HG02943 (cell line): ENCODE measurements around the gene CDK15.
"Not testable (repeated sequence)": the region's sequence is repeated elsewhere in the genome, so short reads cannot be mapped to it uniquely, and the experiment has no call there.

ENCODE experiments used
- ATAC-seq: cut with Tn5 transposase; IDR thresholded peaks from one replicate; pipeline ENCODE4 v1.9.1; 2021; ENCODE audit warnings: mild to moderate bottlenecking, low read depth, moderate library complexity; ENCODE audit not compliant: unreplicated experiment

CDK15 gene

DNA sequence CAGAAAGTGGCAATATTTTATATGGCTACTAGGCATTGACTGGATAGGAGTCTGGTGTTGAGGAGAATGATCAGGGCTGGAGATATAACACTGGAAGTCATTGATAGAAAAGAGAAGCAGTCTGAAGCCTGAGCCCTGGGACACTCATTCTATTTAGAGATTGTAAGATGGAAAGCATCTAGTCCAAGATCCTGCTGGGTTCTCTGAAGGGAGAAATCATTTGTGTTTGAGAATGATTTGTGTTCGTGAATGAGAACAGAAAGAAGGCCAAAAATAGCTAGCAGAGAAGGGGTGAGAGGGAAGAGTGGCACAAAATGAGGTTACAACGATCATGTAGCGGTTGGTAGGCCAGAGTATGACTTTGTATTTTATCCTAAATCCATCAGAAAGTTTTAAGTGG, 18.0 kb upstream of the CDK15 start:
- no peak for ATAC-seq

DNA sequence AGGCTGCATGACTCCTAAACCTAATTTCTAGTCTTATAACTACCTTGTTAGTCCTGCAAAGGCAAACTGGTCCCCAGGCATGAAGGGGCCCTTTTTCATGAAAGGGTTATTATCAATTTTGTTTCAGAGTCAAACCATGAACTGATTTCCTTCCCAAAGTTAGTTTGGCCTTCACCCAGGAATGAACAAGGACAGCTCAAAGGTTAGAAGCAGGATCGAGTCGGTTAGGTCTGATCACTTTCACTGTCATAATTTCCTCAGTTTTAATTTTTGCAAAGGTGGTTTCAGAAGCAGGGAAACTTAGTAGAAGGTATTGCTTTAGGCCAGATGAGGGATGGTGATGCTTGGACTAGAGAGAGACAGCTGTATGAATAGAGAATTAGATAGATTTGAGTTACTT, 16.9 kb upstream of the CDK15 start:
- no peak for ATAC-seq

DNA sequence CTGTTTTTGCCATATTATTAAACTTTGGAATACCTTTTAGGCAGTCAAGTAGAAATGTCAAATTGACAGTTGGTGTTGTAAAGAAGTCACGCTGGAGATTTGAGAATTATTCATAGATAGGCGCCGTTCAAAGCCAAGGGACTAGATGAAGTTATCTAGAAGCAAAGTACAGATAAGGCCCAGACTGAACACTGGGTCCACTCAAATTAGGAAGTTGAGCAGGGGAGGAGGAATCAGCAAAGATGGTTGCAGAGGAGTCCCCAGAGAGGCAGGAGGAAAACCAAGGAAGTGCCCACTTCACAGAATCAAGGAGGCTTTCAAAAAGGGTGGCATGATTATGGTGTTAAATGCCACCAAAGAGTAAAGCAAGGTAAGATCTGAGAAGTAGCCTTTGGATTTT, 16.0 kb upstream of the CDK15 start:
- ATAC-seq: no peak

DNA sequence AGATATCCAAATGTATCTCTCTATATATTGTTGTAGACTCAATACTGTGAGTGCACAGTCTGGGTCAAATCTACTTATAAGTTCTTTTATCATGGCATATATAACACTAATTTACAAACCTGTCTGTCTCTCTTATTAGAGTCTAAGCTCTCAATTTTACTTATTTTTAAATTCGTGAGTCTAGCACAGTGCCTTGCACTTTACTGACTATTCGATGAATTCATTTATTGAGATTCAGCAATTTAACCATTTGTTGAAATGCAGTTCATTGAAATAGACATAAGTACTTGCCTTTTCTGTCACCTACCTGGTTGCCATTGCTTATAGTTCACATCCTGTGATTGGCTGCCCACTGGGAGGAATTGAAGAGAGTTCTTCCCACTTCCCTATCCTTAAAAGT, 15.3 kb upstream of the CDK15 start:
- no peak for ATAC-seq

DNA sequence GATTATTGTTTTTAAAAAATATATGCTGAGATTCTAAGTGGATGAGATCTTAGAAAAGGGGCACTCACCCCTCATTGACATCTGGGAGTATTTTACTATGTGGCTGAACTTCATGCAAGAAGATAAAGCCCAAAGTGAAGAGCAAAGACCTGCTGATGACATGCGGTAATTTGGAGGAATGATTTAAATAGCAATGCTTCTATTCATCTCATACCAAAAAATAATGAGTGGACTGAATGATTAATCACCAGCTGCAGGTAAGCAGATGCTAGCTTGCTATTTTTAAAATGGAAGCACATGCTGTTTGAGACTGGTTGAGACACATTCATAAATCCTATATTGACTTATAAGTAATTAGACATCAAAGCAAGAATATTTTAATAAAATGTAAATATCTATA, 12.7 kb upstream of the CDK15 start:
- ATAC-seq: no peak

DNA sequence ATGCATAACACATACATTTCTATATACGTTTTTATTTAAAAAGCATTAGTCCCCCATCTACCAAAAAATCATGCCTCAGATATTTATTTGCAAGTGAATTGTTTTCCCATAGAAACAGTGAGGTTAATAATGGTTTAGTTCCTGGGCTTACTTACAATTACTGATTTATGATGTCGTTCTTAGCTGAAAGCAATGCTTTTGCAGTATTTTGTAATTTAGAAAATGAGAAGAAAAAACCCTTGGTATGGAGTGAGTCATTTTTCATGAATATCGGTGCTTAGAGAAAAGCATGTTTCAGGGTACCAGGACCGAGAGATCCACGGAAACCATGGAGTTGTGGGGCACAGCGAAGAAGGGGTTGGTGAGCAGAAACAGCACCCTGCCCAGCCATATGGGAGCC, 12.0 kb upstream of the CDK15 start:
- ATAC-seq: no peak

DNA sequence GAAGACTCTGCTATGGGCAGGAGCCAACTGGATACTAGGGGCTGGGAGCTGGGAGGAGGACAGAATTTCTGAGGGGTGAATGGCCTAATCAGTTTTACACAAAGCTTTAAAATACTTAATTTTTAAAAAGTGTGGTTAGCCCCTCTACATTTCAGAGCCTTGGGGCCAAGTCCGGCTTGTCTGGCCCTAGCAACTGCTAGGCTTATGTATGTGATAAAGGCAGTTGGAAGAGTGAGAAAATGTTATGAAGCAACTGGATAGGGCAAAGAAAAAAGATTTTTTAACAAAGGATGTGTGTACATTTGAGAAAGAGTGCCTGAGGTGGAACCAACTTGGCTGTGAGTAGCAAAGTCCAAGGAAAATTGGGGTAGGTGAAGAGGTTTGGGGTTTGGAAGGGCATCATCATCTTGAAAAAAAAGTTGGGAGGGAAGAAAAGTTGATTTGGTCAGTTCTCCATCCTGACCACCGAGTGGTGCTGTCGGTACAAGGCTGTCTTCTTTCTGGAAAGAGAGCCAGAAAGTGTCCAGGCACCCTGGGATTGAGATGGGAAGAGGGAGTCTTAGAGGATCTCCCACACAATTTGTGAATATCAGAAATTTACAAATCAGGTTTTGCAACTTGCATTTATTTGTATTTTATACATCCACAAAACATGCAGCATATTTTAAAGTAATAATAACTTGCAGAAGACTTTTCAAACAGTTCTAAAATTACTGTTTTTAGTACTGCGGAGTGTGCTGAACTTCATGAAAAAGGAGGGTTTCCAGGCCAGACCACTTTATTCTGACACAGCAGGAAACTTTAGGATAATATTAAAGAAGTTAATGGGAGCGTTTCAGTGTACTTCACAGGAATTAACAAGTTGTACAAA, 10.5 kb upstream of the CDK15 start:
- ATAC-seq: no peak

DNA sequence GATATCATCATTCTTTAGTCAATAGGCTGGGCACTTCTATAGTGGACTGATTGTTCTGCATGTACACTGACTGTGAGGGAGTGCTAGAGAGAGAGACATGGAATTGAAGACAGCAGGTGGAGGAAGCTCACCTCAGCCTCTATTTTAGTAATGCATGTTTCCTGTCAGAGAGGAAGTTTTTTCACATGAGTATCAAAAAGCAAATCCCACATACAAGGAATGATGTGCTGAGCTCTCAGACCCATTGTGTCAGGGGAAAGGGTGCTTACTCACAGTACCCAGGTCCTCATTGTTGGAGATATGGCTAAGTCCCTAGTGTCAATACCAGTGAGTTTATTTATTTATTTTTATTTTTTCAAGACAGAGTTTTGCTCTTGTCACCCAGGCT, 9.9 kb upstream of the CDK15 start:
- ATAC-seq: no peak

DNA sequence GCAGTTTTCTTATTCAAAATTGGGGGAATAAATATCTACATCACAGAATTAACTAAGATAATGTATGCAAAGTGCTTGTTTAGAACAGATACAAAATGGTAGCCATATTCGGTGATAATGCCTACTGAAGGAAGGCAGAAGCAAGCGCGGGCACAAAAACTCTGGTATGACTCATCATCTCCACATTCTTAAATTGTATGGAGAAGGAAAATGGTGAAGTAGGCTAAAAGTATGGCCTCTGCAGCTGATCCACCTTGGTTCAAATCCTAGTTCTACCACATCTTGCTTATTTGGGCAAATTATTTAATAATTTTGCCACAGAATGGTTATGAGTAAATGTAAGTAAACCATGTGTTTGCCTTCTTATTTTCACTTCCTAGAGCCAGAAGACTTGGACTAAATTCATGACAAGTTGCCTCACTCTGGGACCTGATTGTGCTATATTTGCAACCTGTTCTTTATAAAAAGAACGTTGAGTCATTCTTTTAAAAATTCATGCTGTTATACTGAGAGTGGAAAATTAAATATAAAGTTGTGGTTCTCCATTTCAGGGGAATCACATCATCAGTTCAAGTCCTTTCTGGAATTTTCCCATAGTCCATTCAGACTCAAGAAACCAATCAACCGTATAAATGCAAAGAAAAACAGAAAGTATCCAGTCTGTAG, 9.0 kb upstream of the CDK15 start:
- ATAC-seq: no peak

DNA sequence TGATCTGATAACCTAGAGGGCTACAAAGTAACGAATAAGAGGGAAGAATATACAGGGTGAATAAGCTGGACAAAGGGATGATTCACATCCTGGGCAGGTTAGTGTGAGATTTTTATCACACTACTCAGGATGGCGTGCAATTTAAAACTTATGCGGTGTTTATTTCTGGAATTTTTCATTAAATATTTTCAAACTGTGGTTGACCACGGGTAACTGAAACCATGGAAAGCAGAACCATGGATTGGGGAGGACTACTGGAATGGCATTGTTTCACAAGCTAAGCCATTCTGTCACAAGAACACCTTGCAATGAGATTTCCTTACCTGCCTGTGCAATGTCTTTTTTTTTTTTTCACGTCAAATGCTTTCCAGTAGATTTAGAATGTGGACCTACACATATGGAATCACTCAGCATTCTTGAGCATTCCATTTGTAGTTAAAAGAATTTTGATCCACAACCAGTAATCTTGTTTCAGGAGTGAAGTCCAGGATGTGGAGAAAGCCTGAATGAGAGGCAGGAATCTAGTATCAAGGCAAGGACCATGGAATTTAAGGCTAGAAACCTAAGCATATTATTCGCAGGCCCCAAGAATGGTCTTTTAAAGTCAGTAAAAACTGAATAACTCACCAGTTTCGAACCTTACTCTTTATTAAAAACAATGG, 8.0 kb upstream of the CDK15 start:
- no peak for ATAC-seq

DNA sequence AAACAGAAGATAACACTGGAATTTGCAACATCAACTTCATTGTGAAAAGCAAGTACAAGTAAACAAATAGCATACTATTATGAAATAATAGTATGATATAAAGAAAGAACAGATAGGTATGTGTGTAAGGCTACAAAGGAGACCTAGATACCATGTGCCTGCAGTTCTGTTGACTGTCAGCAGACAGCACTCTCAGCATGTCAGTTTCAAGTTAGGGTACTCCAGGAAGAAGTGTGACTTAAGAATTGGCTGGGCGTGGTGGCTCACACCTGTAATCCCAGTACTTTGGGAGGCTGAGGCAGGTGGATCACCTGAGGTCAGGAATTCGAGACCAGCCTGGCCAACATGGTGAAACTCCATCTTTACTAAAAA, 7.4 kb upstream of the CDK15 start:
- ATAC-seq: not testable (repeated sequence)

DNA sequence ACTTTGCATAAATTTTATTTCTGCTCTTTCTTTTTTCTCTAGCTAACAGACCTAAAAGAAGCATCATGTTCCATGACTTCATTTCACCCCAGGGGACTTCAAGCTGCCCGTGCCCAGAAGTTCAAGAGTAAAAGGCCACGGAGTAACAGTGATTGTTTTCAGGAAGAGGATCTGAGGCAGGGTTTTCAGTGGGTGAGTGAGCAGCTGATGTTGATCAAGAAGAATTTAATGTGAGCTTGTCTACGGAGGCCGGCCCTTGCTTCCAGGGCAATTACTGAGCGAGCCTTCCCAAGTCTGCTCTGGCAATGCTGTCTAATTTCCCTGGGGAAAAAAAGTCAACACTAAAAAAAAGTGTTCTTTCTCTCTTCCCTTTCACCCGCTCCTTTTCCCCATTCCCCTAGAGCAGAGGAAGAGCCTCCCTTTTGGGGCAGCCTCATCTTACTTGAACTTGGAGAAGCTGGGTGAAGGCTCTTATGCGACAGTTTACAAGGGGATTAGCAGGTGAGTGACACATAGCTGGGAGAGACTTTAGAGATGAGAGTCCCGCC, 1.2 kb downstream of the CDK15 start:
- ATAC-seq: no peak

DNA sequence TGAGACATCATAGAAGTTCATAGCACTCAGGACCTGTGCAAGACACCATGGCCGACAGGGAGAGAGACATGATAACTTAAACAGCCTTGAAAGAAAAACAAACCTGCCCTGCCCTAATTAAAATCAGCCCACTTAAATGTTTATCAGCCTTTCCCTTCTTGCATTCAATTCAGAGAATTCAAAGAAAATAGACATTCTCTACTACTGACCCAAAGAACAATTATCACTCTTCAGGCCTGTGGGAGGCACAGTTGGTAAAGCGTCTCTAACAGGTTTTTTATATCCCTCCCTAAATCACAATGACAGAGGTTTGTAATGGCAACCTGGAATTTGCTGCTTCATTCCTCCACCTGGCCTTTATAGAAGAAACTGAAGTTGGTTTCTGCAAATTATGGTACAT, 1.7 kb downstream of the CDK15 start:
- ATAC-seq: no peak

DNA sequence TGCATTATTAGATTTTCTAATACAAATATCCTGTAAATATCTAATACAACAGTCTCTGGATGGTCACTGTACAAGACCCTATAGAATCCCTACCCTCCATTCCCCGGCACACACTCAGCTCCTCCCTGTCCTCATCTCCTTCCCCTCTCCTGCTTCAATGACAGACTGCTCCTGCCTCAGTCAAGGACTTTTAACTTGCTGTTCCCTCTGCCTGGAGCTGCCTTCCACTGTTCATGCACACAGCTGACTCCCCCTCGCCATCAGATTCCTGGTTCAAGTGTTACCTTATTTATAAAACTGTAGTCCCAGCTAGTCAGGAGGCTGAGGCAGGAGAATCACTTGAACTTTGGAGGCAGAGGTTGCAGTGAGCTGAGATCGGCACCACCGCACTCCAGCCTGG, 3.3 kb downstream of the CDK15 start:
- no peak for ATAC-seq

DNA sequence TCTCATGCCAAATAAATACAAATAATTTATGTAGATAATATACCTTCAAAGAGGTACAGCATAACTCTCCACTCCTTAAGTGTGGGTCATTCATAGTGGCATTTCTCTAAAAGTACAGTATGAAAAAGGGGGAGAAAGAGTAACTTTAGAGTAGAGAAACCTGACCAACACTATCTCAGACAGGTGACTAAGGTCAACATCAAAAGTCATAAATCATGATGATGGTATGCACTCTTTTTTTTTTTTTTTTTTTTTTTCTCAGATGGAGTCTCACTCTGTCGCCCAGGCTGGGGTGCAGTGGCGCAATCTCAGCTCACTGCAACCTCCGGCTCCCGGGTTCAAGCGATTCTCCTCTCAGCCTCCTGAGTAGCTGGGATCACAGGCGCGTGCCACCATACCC, 4.3 kb downstream of the CDK15 start:
- ATAC-seq: not testable (repeated sequence)

DNA sequence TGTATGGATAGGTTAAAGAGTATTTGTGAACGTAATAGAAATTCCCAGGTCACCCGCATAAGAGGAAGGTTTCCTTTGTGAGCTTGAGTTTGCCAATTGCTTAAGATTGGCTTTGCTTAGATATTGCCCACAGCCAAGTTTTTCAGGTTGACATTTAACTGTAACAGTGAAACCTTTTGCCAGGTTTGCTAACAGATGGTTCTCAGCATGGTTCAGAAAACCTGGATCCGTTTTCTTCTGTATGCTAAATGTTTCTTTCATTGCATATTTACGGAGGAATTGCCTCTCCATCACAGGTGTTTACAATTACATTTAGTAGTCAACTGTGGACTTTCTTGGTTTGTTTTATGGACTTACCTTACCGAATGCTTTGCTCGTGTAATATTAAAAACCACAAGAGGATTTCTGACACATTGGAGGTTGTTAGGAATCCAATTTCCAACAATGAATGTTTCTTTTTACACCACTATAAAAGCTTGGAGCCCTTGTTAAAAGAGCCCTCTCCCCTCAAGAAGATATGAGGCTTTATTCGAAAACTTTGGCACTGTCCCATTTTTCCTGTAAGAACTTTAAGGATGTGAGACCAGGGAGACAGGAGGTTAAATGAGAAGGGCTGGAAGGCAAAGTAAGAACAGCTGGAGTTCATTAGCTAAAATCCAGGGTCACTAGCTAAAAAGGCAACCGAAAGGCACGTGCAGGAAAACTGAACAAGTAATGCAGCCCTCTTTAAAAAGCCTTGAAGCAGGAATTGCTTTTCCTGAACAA, 7.8 kb downstream of the CDK15 start:
- no peak for ATAC-seq

DNA sequence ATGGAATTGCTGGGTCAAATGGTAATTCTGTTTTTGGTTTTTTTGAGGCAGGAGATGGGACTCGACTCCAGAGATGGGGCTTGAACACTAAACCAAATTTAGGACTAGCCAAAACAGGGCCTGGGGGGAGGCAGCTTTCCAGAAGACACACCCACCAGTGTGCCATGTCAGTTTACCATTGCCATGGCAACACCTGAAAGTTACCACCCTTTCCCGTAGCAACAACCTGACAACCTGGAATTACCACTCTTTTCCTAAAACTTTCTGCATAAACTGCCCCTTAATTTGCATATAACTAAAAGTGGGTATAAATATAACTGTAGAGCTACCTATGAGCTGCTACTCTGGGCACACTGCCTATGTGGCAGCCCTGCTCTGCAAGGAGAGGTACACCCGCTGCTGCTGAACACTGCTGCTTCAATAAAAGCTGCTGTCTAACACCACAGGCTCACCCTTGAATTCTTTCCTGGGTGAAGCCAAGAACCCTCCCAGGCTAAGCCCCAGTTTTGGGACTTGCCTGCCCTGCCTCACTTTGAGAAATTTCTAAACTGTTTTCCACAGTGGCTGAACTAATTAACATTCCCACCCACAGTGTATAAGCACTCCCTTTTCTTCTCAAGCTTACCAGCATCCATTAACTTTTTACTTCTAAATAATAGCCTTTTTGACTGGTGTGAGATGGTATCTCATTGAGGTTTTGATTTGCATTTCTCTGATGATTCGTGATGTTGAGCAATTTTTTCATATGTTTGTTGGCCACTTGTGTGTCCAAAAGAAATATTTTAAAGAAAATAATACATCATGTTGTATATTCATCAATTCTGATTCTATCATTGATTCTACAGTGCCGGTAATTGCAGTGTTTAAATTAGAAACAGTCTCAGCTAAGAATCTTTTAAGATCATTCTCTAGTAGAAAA, 10.6 kb downstream of the CDK15 start:
- no peak for ATAC-seq

DNA sequence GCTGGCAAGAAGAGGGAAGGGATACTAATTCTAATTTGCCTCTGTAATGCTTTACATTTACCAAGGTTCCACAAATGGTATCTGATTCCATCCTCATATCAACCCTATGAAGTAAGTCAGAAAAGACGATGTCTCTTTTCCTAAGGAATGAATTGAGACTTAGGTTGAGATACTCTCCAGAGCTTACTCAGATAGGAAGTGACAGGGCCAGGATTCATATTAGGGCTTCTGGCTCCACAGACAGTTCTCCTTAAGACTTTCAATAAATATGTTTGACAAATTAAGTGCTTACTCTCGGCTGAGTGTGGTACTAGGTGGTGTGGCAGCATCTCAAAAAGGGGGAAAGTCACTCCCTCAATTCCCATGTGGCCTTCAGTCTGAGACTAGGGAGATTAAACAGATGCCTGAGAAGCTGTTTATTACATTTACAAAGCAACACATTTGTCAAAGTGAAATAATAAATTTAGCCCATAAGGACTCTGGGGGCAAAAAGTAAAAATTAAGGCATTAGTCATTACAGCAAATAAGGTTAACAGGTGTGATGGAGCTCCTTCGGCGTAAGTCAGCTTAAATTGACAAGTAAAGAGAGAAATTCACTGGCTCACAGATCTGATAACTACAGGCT, 14.2 kb downstream of the CDK15 start:
- ATAC-seq: no peak

DNA sequence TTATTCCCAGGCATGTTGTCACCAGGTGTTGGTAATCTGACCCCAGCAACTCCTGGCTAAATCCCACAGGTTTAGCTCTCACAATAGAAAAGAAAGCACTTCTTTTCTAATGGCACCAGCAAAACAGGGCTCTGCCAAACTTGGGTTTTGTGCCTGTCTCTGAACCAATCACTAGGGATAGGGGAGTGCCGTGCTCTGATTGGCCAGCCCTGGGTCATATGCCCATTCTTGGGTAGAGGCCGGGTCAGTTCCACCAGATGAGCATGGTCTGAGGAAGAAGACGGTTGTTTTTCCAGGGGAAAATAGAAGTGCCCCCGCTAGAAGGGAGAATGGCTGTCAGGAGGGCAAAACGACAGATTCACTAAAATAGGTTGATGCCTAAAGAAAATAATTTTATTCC, 14.7 kb downstream of the CDK15 start:
- no peak for ATAC-seq
